A172 (cell line): Measurements from ENCODE around the gene MKRN1. TPM values are rescaled to one million over a fixed set of nuclear protein-coding genes. Genes with fewer than 3 reads are reported as not detected.
A peak's percentile ranks its signal among the peaks of the same experiment; 100 is the strongest.
"Not testable (repeated sequence)": the region's sequence is repeated elsewhere in the genome, so short reads cannot be mapped to it uniquely, and the experiment has no call there.

Experiments used
- DNase-seq: peaks from one replicate; pipeline ENCODE4 v3.0.0-alpha.2; 2015; ENCODE audit warnings: low spot score
- total RNA-seq: library from RNA; depleted of rRNA; stranded (reverse); fragments of >200 nt; shearing (Covaris generic); gene quantifications from 2 replicates; pipeline ENCODE4 v1.2.3, GENCODE V29; 2014

Gene MKRN1
- total RNA-seq, 1 experiment from 2014 or later: 66.3 TPM

DNA sequence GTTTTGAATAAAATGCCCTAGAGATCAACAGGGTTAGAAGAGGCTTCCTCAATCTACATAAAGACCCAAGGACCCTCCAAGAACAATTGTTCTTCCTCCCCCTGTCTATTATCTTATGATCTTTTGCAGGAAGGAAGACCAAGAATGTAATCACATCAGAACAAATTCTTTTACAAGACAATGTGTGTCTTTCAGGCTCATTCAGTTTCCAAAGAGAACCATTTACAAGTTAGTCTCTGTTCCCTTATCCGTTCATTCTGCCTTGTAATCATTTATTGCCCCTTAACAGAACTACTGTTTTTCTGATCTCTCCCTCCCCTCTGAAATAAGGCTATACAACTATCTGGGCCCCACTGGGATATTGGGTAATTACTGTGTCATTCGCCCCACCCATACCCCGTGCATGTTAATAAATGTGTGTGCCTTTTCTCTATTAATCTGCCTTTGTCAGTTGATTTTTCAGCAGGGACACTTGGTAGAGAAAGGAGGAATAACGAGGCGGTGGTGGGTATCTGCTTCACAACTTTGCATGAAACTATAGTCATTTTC lies 5.7 kb upstream of the MKRN1 start:
- no peak for DNase-seq

DNA sequence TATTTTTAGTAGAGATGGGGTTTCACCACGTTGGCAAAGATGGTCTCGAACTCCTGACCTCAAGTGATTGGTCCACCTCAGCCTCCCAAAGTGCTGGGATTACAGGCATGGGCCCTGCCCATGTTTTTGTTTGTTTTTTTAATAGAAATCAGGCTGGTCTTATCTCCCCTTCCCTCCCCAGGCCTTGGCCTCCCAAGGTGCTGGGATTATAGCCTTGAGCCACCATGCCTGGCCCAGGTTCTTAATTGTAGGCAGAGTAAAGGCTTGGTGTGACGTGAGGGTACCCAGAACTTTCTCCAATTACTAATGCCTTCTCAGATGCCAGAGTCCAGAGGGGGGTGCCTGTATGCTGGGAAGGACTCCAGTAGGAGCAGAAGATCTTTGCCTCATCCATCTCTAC lies 5.2 kb upstream of the MKRN1 start:
- no peak for DNase-seq

DNA sequence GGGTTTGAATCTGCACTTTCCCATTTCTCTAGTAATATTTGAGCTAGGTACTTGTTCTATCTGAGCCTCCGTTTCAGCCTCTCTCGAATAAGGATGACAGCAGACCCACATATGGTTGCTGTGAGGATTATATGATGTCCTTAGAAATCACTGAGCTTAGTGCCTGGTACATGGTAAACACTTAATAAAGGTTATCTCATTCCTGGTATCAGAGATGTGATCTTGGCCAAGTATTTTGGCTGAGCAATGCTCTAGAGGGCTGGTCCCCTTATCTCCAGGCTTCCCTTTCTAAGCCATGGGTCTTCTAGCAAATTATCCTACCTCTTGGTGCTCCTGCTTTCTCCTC lies 407 bp upstream of the MKRN1 start:
- no peak for DNase-seq

DNA sequence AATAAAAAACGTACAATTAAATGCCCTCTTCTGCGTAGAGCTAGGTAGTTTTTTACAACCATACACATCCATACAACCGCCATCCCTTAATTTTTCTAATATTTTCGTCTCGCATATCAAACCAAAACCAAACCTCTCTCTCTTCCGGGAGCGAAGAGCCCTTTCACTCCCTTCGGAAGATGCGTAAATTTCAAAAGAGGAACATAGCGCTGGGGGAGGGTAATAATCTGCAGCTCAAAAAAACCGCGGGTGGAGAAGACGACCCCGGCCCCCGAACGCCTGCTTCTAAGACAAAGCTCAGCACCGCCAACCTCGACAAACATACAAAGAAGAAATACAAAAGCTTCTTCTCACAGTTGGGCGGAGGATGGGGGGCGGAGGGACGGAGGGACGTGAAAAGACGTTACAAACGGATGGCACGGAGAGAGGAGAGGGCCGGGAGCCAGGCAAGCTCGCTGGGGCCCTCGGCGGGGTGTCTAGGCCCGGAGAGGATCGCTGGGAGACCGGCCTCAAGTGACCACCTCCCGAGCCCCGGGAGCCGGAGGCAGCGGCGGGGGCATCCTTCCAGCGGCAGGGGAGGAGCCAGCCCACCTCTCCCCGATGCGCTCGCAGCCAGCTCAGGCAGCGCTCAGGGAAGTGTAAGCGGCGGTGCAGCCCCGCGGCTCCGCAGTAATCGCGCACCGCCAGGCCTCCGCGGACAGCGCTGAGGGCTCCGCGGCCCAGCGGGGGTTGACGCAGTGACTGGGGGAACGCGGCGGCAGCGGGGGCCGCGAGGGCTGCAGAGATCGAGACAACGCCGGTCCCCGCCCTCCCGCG lies 851 bp downstream of the MKRN1 start:
- DNase-seq: peak; percentile 6

DNA sequence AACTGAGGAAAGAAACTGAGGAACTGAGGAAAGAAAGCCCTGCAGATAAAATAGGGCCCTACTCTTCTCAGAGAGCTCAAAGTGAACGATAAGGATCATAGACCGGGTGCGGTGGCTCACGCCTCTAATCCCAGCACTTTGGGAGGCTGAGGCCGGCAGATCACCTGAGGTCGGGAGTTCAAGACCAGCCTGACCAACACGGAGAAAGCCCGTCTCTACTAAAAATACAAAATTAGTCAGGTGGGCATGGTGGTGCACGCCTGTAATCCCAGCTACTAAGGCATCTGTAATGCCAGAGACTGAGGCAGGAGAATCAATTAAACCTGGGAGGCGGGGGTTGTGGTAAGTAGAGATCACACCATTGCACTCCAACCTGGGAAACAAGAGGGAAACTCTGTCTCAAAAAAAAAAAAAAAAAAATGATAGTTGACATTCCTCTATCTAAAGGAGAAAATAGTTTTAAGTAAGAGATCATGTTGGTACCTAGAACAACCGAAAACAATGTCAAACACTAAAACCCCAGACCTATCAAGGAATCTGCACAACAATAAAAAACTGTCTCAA lies 2.5 kb downstream of the MKRN1 start:
- no peak for DNase-seq

DNA sequence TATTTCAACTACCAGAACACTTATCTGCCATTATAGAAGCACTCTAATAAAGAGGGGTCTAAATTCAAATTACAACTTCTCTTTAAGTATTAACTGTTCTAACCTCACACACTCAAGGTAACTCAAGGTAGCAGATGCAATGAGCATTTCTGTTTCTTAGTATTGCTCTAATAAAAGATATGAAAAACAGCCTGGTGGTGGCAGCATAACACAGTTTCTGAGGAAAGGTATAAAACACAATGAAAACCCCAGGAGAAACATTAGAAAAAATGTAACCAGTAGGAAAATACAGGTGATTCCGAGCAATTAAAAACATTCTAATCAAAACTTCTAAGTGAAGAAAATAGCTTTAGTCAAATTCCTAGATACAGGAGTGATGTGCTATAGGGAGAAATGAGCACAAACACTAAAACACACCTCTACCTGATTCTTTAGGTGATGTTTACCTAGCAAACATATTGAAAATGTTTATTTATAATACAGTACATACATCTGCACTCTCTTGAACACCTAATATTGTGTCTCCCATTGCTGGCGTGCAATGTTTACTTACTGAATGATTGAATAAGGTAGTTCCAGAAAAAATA lies 3.5 kb downstream of the MKRN1 start:
- peak; percentile 19 for DNase-seq

DNA sequence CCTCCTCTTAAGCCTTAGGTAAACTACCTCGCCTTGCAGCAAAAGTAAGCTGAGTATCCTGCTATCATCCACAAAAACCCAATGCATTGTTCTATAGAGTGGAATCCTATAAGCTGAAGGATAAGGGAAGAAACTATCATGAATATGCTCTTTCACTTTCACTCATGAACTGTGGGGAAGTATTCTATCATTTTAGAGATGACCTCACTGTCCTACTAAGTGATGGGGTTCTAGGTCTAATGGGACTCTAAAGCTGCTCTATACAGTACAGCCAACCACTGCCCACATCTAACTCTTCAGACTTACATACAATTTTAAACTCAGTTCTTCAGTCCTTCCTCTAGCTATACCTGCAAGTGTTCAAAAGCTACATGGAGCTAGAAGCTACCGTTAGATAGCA lies 16.2 kb downstream of the MKRN1 start:
- DNase-seq: no peak

DNA sequence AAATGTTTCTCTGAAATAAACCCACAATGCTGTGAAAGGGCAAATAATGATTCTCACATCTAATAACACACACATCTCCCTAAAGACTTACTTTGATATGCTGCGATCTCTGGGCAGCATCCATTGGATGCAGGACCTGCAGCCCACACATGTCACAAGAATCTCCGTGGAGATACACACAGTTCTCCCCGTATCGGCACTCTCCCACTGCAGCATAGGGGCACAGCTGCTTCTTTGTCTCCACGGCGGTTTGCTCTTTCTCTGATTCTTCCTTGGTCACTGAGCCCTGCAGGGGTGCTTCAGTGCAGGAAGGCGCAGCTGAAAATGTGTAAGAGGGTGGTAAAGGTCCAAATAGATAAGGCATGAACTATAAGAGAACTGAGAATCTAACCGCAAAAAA lies 20.4 kb downstream of the MKRN1 start:
- DNase-seq: no peak

DNA sequence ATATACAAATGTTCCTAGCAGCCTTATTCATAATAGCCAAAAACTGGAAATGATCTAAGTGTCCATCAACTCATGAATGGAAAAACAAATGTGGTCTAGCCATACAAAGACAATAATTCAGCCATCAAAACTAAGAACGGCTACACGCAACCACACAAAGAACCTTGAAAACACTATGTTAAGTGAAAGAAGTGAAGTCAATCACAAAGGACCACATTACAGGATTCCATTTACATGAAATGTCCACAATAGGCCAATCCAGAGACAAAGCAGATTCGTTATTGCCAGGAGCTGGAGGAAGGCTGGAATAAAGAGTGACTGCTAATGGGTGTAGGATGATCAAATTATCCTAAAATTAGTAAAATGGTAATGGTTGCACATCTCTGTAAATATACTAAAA lies 21.1 kb downstream of the MKRN1 start:
- no peak for DNase-seq

DNA sequence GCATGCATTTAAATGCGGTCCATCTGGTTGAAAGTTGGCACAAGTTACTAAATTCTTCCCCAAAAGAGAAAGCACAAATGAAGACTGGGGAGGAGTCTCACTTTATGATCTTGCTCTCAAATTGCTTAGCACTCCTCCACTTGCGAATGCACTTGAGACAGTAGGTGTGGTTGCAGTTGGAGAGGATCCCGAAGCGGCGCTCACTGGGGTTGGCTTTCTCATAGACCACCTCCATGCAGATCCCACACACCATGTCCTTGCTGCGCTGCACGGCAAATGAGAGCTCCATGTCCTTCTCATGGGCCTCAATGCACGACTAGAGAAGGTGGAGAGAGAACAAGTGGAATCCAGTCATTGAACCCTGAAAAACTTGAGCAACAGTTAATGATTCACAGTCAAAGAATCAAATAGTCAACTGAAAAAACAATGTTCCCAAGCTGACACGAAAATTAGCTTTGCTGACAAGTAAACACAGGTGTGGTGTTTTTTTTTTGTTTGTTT lies 22.7 kb downstream of the MKRN1 start:
- DNase-seq: no peak

DNA sequence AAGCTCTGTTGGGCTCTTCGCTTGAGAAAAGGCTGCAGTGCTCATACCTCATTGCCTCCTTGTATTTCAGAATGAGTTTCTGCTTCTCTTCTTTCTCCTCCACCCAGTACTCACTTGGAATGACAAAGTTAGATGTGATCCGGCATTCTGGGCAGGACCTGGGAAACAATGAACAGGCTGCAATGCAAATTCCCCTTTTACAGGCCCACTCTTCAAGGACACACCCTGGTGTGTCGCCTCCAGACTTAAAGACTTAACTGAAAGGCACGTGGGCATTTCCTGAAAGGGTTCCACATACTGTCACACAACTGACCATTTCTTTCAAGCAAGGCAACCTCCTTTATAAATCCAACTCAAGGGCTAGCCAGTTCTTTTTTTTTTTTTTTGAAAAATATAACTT lies 23.6 kb downstream of the MKRN1 start:
- no peak for DNase-seq

DNA sequence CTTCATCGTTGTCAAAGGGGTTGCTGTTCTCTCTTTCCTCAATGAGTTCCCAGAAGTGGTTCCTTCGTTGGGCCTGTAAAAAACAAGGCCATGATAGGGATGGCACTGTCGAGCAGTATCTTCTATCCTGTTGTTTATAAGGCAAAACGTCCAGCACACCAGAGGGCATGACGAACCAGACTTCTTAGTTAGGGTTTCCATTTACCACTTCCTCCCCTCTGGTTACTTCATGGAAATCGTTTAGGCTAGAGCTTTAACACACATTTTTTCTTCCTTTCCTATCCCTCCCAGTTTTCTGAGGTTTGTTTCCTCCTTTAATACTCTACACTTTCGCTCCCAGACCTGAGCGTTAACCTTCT lies 24.7 kb downstream of the MKRN1 start:
- DNase-seq: no peak

DNA sequence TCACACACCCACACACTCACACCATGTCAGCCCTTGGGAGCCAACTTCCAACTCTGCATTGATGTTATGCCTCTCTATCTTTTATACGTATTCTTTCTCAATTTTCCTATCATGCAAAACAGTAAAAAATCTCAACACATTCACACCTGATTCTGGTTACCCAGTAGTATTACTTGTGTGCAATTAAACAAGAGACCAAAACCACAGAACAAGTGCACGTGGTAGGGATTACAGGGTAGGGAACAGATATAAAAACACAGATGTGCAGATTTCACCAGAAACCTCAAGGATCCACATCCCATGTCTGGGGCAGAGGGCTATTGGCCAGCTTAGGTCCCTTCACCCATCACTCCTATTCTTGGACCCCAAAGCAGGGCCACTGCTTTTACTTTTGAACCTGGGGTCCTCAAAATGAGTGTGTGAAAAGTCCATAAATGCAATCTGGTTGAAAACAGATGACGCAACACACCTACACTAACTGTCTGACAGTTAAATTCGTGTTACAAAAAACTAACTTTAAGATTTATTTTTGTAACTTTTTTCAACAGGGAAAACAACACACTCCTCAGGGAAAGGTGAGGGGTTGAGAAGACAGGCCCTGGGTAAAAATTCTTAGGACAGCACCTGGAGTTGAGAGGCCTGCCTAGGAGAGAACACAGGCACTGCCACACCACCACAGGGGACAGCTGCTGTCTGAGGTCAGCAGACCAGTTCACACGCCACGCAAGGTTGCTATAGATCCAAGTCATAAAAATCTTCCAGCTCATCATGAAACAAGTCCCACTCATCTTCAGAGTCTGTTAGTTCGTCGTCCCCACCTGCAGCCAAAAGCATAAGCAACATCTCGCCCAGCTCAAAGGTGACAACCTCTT lies 25.3 kb downstream of the MKRN1 start:
- not testable (repeated sequence) for DNase-seq

DNA sequence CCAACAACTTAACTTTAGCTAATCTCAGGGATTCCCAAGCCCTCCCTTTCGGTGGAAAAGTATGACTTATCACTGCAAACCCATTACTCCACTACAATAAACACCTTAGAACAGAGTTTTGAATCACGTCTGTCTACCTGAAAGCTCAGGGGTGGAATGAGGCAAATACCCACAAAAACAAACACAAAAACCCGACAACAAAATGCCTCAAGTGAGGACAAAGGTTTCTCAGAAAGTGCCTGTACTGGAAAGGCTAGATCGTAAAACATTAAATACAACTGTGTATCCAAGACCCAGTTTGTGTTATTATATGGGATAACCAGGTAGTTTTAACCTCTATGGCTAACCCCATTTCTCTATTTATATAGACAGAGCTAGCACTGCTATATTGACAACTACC lies 26.0 kb downstream of the MKRN1 start:
- no peak for DNase-seq

DNA sequence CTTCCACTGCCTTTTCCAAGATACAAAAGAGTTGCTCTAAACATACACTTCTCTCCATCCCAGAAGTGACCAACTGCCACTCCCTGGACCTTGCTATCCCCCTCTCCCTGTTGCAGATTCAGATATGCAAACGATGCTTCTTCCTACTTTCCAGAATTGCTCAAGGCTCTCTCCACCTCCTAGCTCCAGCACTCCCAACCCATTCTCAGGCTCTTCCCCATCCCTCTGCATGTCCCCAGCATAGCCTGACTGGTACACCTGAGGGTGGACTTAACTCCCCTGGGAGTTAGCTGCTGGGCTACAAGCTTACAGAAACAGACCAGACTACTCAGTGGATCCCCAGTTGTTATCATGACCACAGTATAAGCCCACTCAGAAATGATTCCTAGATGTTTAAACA lies 27.6 kb downstream of the MKRN1 start:
- DNase-seq: no peak

DNA sequence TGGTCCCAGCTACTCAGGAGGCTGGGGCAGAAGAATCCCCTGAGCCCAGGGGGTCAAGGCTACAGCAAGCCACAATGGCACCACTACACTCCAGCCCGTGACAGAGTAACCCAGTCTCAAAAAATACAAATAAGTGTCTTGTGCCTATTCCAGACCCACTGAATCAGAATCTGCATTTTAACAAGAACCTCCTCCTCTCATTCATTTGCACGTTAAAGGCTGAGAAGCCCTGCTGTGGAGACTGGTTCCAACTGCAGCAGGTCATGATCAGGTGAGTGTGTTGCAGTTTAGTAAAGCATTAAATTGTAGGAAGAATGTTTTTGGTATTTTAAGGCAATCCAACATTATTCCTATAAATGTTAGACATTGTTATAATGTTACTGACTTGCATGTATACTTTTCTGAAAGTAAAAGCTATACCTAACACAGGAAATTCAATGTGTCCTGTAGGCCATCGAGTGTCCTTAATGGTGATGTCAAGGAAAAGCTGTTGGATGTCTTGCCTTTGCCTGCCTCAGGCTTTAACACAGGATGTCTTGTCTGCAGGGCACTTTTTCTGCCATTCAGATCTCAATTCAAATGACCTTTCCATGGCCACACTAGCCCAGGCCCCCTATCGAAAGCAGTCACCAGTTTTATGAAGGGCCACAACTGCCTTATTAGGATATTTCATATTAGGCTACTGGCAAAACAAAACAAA lies 30.4 kb downstream of the MKRN1 start:
- DNase-seq: no peak

DNA sequence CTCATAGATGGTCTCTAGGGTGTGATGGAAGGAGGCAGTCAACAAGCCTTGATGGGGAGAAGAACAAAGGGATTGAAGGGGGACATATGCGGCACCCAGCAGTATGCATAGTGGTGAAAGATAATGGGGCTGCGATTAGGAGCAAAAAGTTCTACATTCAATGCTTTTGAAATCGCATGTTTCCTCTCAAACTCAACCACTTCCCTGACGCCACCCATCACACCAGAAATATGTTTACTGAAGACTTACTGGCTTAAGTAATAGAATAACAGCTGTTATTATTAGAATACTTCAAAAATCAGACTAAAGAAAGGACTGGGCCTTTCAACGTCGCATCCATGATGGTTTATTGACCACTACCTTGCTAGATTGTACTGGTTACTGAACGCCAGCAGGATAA lies 31.5 kb downstream of the MKRN1 start:
- DNase-seq: no peak

DNA sequence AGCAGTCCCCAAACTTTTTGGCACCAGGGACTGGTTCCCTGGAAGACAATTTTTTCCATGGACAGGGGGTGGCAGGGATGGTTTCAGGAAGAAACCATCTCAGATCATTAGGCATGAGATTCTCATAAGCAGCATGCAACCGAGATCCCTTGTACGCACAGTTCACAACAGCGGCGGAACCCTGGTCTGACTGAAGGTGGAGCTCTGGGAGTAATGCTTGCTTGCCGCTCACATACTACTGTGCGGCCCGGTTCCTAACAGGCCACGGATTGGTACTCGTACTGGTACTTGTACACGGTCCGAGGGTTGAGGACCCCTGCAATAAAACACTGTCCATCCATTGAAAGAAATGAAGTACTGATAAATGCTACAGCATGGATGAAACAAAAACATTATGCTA lies 32.8 kb downstream of the MKRN1 start:
- DNase-seq: no peak

DNA sequence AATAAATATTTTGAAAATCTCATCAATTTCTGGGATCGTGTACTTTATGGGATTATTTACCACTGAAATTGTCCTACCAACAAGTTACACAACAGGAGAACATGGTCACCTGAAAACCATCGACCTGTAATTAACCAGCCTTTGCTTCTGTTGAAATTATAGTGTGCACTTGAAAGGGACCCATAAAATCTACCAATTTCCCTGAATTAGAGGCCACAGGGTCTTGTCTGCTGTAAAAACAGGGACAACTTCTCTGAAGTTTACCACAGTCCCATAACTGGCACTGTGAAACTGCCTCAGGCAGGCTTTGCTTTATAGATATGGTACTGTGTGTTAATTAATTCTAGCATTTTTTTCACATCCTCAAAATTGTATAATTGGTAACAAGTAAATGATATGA lies 37.8 kb downstream of the MKRN1 start:
- DNase-seq: no peak

DNA sequence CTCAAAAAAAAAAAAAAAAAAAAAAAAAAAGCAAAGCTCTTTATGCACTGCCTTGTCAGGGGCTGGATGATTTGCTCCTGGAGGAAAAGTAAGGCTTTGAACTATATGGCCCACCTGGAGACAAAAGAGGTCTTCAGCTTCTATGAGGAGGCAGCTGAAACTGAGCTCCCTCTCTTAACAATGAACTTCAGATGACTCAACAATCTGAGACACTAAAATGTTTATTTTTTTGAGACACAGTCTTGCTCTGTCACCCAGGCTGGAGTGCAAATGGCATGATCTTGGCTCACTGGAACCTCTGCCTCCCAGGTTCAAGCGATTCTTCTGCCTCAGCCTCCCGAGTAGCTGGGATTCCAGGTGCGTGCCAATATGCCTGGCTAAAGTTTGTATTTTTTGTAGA lies 38.7 kb downstream of the MKRN1 start:
- no peak for DNase-seq

DNA sequence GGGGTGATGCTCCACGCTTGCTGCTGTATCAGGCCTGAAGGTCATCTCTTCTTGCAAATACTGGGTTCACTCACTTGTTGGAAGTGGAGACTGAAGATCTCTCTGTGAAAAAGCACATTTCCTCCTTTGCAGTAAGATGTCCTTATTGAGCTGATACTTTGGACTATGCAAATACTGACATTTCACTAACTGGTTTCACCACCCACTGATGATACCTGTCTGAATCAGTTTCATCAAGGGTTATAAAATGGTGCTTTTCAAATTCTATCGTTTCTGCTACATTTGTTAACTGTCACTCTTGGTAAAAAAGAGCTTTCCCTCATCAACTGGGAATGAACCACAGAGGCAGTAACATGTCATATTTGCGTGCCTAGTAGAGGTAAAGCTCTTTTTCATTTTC lies 39.9 kb downstream of the MKRN1 start:
- DNase-seq: no peak
